ENCODE data around the gene ADGRA3.

ADGRA3 gene

DNA sequence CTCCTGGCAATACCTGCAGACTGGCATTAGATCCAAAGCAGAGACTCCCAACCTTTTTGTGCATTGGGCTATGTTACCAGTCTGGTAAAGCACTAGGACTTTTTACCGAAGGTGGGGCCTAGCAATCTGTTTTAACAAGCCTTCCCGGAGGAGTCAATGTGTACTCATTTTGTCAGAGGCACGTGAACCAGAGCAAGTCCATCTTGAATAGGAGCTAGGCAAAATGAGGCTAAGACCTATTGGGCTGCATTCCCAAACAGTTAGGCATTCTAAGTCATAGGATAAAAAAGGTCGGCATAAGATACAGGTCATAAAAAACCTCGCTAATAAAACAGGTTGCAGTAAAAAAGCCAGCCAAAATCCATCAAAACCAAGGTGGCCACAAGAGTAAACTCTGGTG, 22.3 kb downstream of the ADGRA3 start:
- Histone ChIP-seq H3K4me3 (ENCODE audit: severe bottlenecking) (no peak overlapping the region), H3K27me3 (ENCODE audit: insufficient read depth, poor library complexity, severe bottlenecking) (no peaks in the 10 kb centered on the region), H3K36me3 (ENCODE audit: low read depth) (no peaks in the 10 kb centered on the region), H3K4me1 (ENCODE audit: insufficient read depth, poor library complexity, severe bottlenecking) (no peaks in the 10 kb centered on the region), H3K9me3 (ENCODE audit: severe bottlenecking) (no peaks in the 10 kb centered on the region), H3K27ac (ENCODE audit: poor library complexity, severe bottlenecking) (no peak overlapping the region)
- TF ChIP-seq, protein P1, sequence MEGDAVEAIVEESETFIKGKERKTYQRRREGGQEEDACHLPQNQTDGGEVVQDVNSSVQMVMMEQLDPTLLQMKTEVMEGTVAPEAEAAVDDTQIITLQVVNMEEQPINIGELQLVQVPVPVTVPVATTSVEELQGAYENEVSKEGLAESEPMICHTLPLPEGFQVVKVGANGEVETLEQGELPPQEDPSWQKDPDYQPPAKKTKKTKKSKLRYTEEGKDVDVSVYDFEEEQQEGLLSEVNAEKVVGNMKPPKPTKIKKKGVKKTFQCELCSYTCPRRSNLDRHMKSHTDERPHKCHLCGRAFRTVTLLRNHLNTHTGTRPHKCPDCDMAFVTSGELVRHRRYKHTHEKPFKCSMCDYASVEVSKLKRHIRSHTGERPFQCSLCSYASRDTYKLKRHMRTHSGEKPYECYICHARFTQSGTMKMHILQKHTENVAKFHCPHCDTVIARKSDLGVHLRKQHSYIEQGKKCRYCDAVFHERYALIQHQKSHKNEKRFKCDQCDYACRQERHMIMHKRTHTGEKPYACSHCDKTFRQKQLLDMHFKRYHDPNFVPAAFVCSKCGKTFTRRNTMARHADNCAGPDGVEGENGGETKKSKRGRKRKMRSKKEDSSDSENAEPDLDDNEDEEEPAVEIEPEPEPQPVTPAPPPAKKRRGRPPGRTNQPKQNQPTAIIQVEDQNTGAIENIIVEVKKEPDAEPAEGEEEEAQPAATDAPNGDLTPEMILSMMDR (IDR thresholded peaks at IDR 0.05; ENCODE audit: poor library complexity, severe bottlenecking), result no peak
- DNase-seq (ENCODE audit: low spot score), result no peak
- no peak for ATAC-seq (ENCODE audit: low read depth)

DNA sequence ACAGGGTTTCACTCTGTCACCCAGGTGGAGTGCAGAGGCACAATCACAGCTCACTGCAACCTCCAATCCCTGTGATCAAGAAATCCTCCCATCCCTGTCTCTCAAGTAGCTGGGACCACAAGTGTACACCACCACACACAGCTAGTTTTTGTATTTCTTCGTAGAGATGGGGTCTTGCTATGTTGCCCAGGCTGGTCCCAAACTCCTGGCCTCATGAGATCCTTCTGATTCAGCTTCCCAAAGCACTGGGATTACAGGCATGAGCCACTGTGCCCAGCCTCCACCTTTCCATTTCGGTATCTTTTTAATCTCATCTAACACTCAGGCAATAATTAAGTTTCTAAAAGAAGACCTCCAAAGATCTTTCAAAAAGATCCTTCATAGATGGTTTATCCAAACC, 22.9 kb downstream of the ADGRA3 start:
- Histone ChIP-seq H3K4me1 (ENCODE audit: insufficient read depth, poor library complexity, severe bottlenecking) (no peaks in the 10 kb centered on the region), H3K27ac (ENCODE audit: poor library complexity, severe bottlenecking) (no peak overlapping the region), H3K9me3 (ENCODE audit: severe bottlenecking) (no peaks in the 10 kb centered on the region), H3K36me3 (ENCODE audit: low read depth) (no peaks in the 10 kb centered on the region), H3K4me3 (ENCODE audit: severe bottlenecking) (no peak overlapping the region), H3K27me3 (ENCODE audit: insufficient read depth, poor library complexity, severe bottlenecking) (no peaks in the 10 kb centered on the region)
- DNase-seq (ENCODE audit: low spot score), result no peak
- TF ChIP-seq, protein P1 (IDR thresholded peaks at IDR 0.05; ENCODE audit: poor library complexity, severe bottlenecking), result no peak
- ATAC-seq (ENCODE audit: low read depth), result no peak

DNA sequence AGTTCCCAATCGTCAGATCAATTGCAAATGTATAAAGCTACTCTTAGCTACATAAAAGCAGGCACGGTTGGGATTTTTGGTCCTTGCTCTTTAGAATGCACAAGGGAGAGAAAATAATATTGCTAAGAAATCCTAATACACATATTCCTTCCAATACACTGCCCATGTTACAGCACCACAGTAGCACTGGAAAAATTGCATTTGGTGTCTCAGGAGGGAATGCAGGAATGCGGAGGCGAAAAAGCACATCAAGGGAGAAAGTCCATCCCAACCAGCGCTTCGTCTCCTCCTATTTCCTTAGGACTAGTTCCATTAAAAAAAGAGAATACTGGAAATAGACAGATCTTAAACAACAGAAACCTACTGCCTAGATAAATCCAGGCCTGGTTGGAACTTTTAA, 23.9 kb downstream of the ADGRA3 start:
- no peaks in the 10 kb centered on the region for H3K27me3 ChIP-seq (ENCODE audit: insufficient read depth, poor library complexity, severe bottlenecking)
- TF ChIP-seq, protein P1 (IDR thresholded peaks at IDR 0.05; ENCODE audit: poor library complexity, severe bottlenecking), result no peak
- no peaks in the 10 kb centered on the region for H3K36me3 ChIP-seq (ENCODE audit: low read depth)
- H3K4me1 ChIP-seq (ENCODE audit: insufficient read depth, poor library complexity, severe bottlenecking), result no peaks in the 10 kb centered on the region
- no peak overlapping the region for H3K27ac ChIP-seq (ENCODE audit: poor library complexity, severe bottlenecking)
- no peaks in the 10 kb centered on the region for H3K9me3 ChIP-seq (ENCODE audit: severe bottlenecking)
- ATAC-seq (ENCODE audit: low read depth) (no peak), DNase-seq (ENCODE audit: low spot score) (no peak)
- no peak overlapping the region for H3K4me3 ChIP-seq (ENCODE audit: severe bottlenecking)

DNA sequence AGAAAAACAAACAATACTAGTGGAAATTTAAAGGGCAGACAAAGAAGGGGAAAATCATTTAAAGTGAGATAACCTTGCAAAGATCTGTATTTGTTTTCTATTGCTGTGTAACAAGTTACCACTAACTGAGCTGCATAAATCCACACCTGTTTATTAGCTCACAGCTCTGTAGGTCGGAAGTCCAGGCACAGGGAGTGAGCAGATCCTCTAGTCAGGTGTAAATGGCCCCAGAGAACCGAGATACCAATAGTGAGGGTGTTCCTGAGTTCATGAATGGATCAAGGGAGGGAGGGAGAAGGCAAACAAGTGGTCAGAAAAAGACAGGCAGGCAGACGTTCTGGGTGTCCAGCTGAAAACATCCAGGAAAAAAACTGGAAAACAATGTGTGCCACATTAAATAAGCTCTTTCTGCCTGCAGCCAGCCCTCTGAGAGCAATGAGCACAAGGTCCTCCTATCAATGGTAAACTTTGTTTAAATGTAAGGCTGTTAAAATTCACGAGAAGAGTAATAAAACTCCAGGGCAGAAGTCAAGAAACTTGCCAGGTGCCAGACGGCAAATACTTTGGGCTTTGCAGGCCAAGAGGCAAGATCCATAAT, 25.0 kb downstream of the ADGRA3 start:
- H3K4me1 ChIP-seq (ENCODE audit: insufficient read depth, poor library complexity, severe bottlenecking), result peaks cover 10% of the 10 kb centered on the region
- TF ChIP-seq, protein P1 (IDR thresholded peaks at IDR 0.05; ENCODE audit: poor library complexity, severe bottlenecking), result no peak
- H3K9me3 ChIP-seq (ENCODE audit: severe bottlenecking), result no peaks in the 10 kb centered on the region
- DNase-seq (ENCODE audit: low spot score) (no peak), ATAC-seq (ENCODE audit: low read depth) (no peak)
- no peak overlapping the region for H3K27ac ChIP-seq (ENCODE audit: poor library complexity, severe bottlenecking)
- no peaks in the 10 kb centered on the region for H3K27me3 ChIP-seq (ENCODE audit: insufficient read depth, poor library complexity, severe bottlenecking)
- no peak overlapping the region for H3K4me3 ChIP-seq (ENCODE audit: severe bottlenecking)
- no peaks in the 10 kb centered on the region for H3K36me3 ChIP-seq (ENCODE audit: low read depth)

DNA sequence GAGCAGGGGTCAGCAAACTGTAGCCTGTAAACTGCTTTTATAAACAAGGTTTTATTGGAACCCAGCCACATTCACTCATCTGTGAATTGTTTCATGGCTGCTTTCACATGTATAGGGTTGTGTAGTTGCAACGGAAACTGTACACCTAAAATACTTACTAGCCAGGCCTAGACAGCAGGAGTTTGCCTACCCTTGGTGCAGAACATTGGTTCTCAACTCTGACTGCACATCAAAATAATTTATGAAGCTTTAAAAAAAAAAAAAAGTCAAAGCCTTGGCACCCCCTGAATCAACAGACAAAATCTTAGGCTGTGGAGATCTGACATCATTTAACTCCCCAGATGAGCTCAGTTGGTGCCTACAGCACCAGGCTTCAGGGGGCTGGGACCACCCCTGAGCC, 27.8 kb downstream of the ADGRA3 start:
- Histone ChIP-seq H3K27me3 (ENCODE audit: insufficient read depth, poor library complexity, severe bottlenecking) (no peaks in the 10 kb centered on the region), H3K4me3 (ENCODE audit: severe bottlenecking) (no peak overlapping the region), H3K36me3 (ENCODE audit: low read depth) (no peaks in the 10 kb centered on the region), H3K4me1 (ENCODE audit: insufficient read depth, poor library complexity, severe bottlenecking) (peaks cover 35% of the 10 kb centered on the region), H3K27ac (ENCODE audit: poor library complexity, severe bottlenecking) (no peak overlapping the region), H3K9me3 (ENCODE audit: severe bottlenecking) (no peaks in the 10 kb centered on the region)
- TF ChIP-seq, protein P1 (IDR thresholded peaks at IDR 0.05; ENCODE audit: poor library complexity, severe bottlenecking), result no peak
- ATAC-seq (ENCODE audit: low read depth) (no peak), DNase-seq (ENCODE audit: low spot score) (no peak)
